ENCODE measurements around the gene DUSP2.
A peak's percentile ranks its signal among the peaks of the same experiment; 100 is the strongest.

The DUSP2 gene

DNA sequence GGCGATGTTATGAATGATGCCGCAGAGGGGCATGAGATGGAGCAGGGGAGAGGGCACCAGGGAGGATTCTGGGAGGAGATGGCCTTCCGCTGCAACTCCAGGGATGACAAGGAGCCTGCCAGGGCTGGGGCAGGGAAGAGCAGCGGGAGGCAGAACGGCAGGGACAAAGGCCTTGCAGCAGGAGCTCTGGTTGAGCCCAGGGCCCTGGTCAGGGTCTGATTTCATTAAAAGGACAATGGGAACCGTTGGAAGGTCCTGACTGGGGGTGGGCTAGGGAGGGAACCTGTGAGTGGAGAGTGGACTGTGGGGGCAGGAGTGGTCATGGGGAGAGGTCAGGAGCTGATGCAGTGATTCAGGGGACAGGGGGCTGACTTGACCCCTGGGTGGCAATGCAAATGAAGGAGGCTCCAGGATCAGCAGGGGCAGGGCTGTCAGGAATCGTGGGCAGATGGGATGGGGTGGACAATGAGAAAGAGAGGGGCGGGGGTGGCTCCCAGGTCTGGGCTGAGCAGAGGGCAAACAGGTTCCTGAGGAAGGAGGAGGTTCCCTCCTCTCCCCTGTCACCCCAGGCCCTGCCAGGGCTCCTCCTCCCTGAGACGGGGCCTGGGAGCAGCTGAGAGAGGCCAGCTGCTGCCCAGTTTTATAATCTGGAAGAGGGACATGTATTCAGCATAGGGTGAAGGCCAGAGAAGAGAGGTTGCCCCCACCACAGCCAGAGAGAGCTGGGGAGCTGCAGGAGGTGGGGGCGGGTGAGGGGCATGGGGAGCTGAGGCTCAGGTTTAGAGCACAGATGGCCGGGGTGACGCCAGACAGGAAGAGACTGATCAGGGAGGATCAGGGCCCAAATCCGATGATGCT is 7.3 kb upstream of the DUSP2 start:
- H3K4me3 ChIP-seq (ENCODE audit: low read length): no peak overlapping the region
- H3K4me1 ChIP-seq (ENCODE audit: control insufficient read depth, insufficient read depth, low read length): peaks cover 5% of the 10 kb centered on the region
- H3K9me3 ChIP-seq (ENCODE audit: control insufficient read depth, low read length): no peaks in the 10 kb centered on the region
- H3K9ac ChIP-seq (ENCODE audit: low read length): no peak overlapping the region
- no peak for DNase-seq (ENCODE audit: low read depth)
- no peaks in the 10 kb centered on the region for H3K36me3 ChIP-seq (ENCODE audit: control insufficient read depth, insufficient read depth, low read length, severe bottlenecking)
- peaks cover 13% of the 10 kb centered on the region for H3K27me3 ChIP-seq (replicated peaks; ENCODE audit: control insufficient read depth, insufficient read depth, low read length)

DNA sequence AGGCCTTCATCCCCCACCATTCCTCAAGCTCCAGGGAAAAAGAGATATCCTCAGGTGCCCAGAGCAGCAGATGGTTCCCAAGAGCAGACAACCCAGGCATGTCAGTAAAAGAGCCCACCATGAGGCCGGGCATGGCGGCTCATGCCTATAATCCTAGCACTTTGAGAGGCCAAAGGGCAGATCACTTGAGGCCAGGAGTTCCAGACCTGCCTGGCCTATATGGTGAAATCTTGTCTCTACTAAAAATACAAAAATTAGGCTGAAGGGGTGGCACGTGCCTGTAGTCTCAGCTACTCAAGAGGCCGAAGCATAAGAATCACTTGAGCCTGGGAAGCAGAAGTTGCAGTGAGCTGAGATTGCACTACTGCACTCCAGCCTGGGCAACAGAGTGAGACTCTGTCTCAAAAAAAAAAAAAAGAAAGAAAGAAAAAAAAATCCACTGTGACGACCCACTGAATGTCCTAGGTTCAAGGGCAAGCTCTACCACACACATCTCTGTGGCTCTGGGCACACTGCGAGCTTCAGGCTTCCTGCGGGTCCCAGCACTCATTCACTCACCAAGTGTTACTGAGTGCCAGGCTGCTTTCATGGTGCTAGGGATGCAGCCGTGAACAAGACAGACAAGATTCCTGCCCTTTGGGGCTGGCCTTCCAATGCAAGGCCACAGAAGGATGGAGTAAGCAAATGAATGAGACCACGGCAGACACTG is 6.5 kb upstream of the DUSP2 start:
- Histone ChIP-seq H3K9me3 (ENCODE audit: control insufficient read depth, low read length) (no peaks in the 10 kb centered on the region), H3K27me3 (replicated peaks; ENCODE audit: control insufficient read depth, insufficient read depth, low read length) (peaks cover 6% of the 10 kb centered on the region), H3K36me3 (ENCODE audit: control insufficient read depth, insufficient read depth, low read length, severe bottlenecking) (no peaks in the 10 kb centered on the region), H3K4me1 (ENCODE audit: control insufficient read depth, insufficient read depth, low read length) (peaks cover 13% of the 10 kb centered on the region), H3K9ac (ENCODE audit: low read length) (no peak overlapping the region), H3K4me3 (ENCODE audit: low read length) (no peak overlapping the region)
- DNase-seq (ENCODE audit: low read depth): no peak

DNA sequence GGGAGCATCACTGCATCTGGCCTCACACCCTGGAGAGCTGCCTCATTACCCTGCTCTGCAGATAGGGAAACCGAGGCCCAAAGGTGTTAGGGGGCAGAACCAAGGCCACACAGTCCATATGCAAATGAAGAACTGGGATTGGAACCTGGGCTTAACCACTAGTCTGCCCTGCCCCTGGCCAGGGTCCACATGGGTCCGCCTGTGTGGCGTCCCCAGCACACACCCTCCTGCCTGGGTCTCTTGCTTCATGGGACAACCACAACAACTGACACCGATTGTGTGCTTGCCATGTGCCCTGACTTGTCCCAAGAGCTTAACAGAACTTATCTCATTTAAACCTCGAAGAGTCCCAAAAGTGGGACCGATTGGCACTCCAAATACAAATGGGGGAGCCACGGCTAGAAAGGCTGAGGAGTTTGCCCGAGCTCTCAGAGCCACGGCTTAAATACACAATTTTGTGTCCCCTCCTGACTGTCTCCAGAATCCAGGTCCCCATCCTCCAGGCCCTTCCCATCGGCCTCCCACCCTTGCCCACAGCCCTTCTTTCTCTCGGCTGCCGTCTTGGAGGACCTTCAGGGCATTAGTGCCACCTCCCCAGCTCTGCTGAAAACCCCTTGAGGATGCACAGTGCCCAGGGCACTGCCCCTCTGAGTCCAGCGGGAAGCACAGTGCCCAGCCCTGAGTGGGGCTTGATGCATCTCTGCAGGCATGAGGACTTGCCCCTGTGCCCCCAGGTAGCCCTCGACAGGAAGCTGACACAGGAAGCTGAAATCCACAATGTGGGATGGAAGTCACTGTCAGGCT is 5.8 kb upstream of the DUSP2 start:
- Histone ChIP-seq H3K36me3 (ENCODE audit: control insufficient read depth, insufficient read depth, low read length, severe bottlenecking) (no peaks in the 10 kb centered on the region), H3K9ac (ENCODE audit: low read length) (no peak overlapping the region), H3K4me1 (ENCODE audit: control insufficient read depth, insufficient read depth, low read length) (peaks cover 14% of the 10 kb centered on the region), H3K4me3 (ENCODE audit: low read length) (no peak overlapping the region), H3K9me3 (ENCODE audit: control insufficient read depth, low read length) (no peaks in the 10 kb centered on the region), H3K27me3 (replicated peaks; ENCODE audit: control insufficient read depth, insufficient read depth, low read length) (peaks cover 2% of the 10 kb centered on the region)
- no peak for DNase-seq (ENCODE audit: low read depth)

DNA sequence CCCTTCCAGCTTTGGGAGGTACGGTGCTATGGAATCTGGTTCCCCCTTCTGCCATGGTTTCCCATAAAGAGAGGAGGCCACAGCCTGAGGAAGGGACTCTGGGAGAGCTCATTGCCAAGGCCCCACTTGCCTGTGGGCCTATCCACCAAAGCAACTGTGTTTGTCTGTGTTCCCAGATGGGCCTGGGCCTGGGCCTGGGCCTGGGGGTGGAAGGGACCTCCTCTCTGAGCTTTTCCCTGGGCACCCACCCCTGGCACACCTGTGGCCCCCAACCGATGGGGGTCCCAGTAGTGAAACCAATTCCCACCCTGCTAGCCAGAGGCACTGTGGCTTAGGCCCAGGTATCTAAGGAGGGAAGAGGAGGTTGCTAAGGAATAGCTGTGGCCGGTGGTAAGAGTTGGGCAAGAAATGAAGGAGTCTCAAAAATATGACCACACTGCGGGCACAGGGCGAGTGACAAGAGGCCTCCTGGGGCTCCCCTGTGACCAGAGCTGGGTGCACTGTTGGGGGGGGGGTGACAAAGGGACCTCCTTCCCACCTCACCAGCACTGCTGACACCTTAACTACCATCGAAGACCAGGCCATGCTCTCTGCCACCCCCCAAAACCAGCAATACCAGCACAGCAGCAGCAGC is 4.9 kb upstream of the DUSP2 start:
- H3K9ac ChIP-seq (ENCODE audit: low read length): no peak overlapping the region
- no peak overlapping the region for H3K4me3 ChIP-seq (ENCODE audit: low read length)
- H3K4me1 ChIP-seq (ENCODE audit: control insufficient read depth, insufficient read depth, low read length): peaks cover 14% of the 10 kb centered on the region
- no peak for DNase-seq (ENCODE audit: low read depth)
- H3K9me3 ChIP-seq (ENCODE audit: control insufficient read depth, low read length): no peaks in the 10 kb centered on the region
- H3K27me3 ChIP-seq (replicated peaks; ENCODE audit: control insufficient read depth, insufficient read depth, low read length): no peaks in the 10 kb centered on the region
- H3K36me3 ChIP-seq (ENCODE audit: control insufficient read depth, insufficient read depth, low read length, severe bottlenecking): no peaks in the 10 kb centered on the region

DNA sequence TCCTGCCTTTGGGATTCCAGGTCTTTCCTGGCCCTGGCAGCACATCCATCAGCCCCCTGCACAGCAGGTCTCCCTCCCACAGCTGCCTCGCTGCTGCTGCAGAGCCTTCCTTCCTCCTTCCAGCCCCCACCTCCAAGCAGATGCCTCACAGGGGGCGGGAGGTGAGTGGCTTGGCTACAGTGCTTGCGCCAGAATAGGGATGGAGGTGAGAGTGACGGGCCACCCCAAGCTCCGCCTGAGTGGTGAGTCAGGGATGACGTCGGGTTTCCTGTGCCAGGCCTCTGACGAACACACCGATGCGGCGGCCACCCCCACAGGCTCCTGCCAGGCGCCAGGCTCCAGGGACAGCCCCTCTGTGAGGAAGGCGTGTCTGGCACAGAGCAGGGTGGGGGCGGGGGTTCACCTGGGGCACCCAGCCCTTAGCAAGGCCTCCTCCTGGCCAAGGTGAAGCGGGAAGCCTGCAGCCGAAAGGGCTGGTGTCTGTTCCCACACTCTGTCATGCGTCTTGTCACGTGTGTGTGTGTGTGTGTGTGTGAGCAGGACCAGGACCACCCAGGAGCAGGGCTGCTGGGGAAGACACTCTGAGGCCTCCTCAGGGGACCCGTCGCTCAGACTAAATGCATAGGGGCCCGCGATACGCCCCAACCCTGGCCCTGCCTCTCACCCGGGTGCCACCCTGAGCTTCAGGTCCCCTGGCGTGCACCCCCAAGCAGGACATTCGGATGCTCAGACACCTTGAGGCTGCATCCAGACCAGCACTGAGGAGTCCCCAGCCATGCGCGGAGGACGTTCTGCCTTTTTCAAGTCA is 3.4 kb upstream of the DUSP2 start:
- H3K9ac ChIP-seq (ENCODE audit: low read length): no peak overlapping the region
- H3K9me3 ChIP-seq (ENCODE audit: control insufficient read depth, low read length): no peaks in the 10 kb centered on the region
- H3K4me1 ChIP-seq (ENCODE audit: control insufficient read depth, insufficient read depth, low read length): peaks cover 20% of the 10 kb centered on the region
- no peaks in the 10 kb centered on the region for H3K27me3 ChIP-seq (replicated peaks; ENCODE audit: control insufficient read depth, insufficient read depth, low read length)
- H3K4me3 ChIP-seq (ENCODE audit: low read length): no peak overlapping the region
- no peaks in the 10 kb centered on the region for H3K36me3 ChIP-seq (ENCODE audit: control insufficient read depth, insufficient read depth, low read length, severe bottlenecking)
- DNase-seq (ENCODE audit: low read depth): peak; percentile 51

DNA sequence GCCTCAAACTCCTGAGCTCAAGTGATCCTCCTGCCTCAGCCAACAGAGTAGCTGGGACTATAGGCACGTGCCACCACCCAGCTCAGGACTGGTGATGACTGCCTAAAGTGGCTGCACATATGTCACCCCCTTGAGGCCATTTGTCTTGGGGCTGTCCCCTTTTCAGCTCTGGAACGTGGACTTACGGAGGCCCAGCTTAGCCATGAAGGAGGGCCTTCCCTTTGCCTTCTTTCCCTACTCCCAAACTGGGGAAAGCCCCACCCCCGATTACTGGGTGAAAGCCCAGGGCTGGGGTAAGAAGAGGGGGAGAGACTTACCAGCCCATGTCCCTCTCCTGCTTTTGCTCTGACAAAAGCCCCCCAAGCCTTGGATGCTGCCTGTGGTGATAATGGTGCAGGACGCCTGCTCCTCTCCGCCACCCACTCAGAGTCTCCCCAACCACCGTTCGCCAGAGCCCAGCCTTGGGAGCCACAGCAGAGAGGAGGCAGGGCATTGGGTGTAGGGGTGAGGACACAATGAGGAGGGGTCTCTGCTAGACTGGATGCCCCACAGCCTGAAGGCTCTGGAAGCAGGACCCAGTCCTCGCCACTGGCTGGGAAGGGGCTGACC is 2.5 kb upstream of the DUSP2 start:
- Histone ChIP-seq H3K4me3 (ENCODE audit: low read length) (no peak overlapping the region), H3K4me1 (ENCODE audit: control insufficient read depth, insufficient read depth, low read length) (peaks cover 20% of the 10 kb centered on the region), H3K9ac (ENCODE audit: low read length) (no peak overlapping the region), H3K36me3 (ENCODE audit: control insufficient read depth, insufficient read depth, low read length, severe bottlenecking) (no peaks in the 10 kb centered on the region), H3K9me3 (ENCODE audit: control insufficient read depth, low read length) (no peaks in the 10 kb centered on the region), H3K27me3 (replicated peaks; ENCODE audit: control insufficient read depth, insufficient read depth, low read length) (no peaks in the 10 kb centered on the region)
- no peak for DNase-seq (ENCODE audit: low read depth)

DNA sequence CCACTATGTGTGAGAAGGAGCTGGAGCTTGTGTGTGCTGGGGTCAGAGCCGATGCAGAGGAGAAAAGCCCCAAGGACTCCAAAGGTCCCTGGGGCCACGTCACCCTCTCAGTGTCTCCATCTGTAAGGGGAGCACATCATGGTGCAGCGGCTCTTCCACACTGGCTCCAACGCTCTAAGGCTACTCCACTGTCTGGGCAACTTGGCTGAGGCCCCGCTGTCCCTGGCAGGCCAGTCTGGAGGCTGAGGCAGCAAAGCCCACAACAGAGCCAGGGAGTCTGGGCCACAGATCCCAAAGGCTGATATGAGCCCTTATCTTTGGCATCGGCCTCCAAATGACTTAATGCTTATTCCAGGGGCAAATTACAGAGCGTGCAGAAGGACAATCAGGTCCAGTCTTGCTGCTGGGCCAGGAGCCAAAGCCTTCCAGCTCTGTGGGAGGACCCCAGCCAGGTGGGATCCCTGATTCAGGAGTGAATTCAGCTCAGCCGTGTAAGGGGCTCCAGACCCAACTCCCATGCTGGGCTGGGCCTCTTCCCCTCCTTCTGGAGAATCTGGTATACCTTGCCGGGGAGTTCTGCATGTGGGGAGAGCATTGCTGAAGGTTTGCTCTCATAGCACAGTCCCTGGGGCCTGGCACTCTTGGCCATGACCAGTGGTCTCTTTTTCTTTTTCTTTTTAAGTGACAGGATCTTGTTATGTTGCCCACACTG is 1.8 kb upstream of the DUSP2 start:
- no peaks in the 10 kb centered on the region for H3K9me3 ChIP-seq (ENCODE audit: control insufficient read depth, low read length)
- DNase-seq (ENCODE audit: low read depth): no peak
- H3K4me3 ChIP-seq (ENCODE audit: low read length): no peak overlapping the region
- H3K4me1 ChIP-seq (ENCODE audit: control insufficient read depth, insufficient read depth, low read length): peaks cover 20% of the 10 kb centered on the region
- no peaks in the 10 kb centered on the region for H3K27me3 ChIP-seq (replicated peaks; ENCODE audit: control insufficient read depth, insufficient read depth, low read length)
- H3K9ac ChIP-seq (ENCODE audit: low read length): no peak overlapping the region
- H3K36me3 ChIP-seq (ENCODE audit: control insufficient read depth, insufficient read depth, low read length, severe bottlenecking): no peaks in the 10 kb centered on the region

DNA sequence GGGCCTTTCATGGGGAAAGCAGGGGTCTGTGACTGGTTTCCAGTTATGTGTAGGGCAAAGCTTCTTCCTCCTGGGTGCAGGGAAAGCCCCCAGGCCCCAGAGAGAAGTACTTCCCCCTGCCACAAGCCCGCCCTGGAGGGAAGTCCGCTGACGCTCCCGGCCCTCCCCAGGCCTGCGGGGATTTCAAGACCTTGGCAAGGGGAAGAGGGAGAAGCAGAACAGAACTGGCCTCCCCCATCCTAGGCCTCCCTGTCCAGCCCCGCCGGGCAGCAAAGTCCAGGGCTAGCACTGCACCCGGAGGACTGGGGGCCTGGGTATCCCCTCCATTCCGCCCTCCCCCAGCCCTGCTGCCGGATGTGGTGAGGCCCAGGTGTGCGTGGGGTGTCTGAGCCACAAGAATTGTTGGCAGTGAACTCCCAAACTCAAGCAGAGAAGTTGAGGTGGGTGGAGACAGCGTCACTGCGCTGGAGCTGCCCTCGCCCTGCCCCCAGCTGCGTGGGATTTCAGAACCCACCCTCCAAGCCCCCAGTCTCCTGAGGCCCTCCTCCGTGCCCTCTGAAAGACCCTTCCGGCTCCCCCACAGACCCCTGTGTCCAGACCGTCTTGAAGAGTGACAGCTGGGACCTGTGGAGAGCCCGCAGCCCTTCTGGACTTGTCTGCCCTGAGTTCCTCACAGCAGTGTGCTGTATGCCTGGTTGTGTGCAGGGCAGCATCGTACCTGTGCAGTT is 1.1 kb upstream of the DUSP2 start:
- no peaks in the 10 kb centered on the region for H3K9me3 ChIP-seq (ENCODE audit: control insufficient read depth, low read length)
- no peaks in the 10 kb centered on the region for H3K27me3 ChIP-seq (replicated peaks; ENCODE audit: control insufficient read depth, insufficient read depth, low read length)
- DNase-seq (ENCODE audit: low read depth): no peak
- no peak overlapping the region for H3K9ac ChIP-seq (ENCODE audit: low read length)
- H3K4me3 ChIP-seq (ENCODE audit: low read length): no peak overlapping the region
- no peaks in the 10 kb centered on the region for H3K36me3 ChIP-seq (ENCODE audit: control insufficient read depth, insufficient read depth, low read length, severe bottlenecking)
- peaks cover 20% of the 10 kb centered on the region for H3K4me1 ChIP-seq (ENCODE audit: control insufficient read depth, insufficient read depth, low read length)

DNA sequence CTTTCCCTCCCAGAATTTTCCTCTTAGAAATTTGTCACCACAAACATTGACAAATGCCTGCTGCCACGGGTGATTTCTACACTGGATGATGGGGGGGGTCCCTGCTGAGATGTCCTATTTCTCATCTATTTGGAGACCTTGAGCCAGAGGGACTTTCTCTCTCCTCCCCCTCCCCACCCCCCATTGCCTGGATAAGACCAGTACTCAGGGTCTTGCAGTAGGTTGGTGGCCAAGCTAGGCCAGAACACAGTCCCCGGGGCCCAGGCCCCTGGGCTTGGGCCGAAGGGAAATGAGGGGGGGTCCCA is 560 bp upstream of the DUSP2 start:
- Histone ChIP-seq H3K9me3 (ENCODE audit: control insufficient read depth, low read length) (no peaks in the 10 kb centered on the region), H3K4me3 (ENCODE audit: low read length) (peak overlapping the region; percentile 80), H3K9ac (ENCODE audit: low read length) (no peak overlapping the region), H3K36me3 (ENCODE audit: control insufficient read depth, insufficient read depth, low read length, severe bottlenecking) (no peaks in the 10 kb centered on the region), H3K4me1 (ENCODE audit: control insufficient read depth, insufficient read depth, low read length) (peaks cover 20% of the 10 kb centered on the region), H3K27me3 (replicated peaks; ENCODE audit: control insufficient read depth, insufficient read depth, low read length) (no peaks in the 10 kb centered on the region)
- no peak for DNase-seq (ENCODE audit: low read depth)
